Astrocyte of the cerebellum (primary cell): ENCODE results near the gene HAO1.

Source experiments
- DNase-seq: peaks from one replicate; pipeline ENCODE4 v3.0.0-alpha.2; 2011; ENCODE audit warnings: low read depth
- H3K4me3 ChIP-seq: 2 replicates; pipeline ENCODE4 v1.5.1; 2011; ENCODE audit warnings: mild to moderate bottlenecking, low read depth, low read length, moderate library complexity
- in situ Hi-C: cut with HindIII; loops from 2 replicates; pipeline ENCODE4 v1.10.0; 2017; ENCODE audit warnings: low sequenced_read_pairs
- TF ChIP-seq, protein P1 (sequence below): IDR thresholded peaks from 2 replicates; pipeline ENCODE4 v1.5.1; 2012; ENCODE audit warnings: low read length, low read depth, moderate library complexity, mild to moderate bottlenecking; ENCODE audit errors: missing control alignments

HAO1 gene

DNA sequence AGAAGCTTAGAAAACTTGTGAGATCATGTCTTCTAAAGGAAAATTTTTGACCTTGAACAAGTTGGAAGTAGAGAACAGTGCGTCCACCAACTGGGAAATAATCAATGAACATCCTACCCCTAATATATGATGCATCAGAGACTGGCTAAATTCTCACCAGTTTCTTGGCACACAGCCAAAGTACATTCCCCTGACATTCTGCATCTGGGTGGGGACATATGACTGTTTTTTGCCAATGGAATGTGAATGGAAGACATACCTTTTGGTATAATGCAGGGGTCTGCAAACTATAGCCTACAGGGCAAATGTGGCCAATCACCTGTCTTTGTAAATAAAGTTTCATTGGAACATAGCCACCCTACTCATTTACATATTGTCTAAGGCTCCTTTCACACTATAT lies 84.7 kb downstream of the HAO1 start:
- TF ChIP-seq, protein P1, sequence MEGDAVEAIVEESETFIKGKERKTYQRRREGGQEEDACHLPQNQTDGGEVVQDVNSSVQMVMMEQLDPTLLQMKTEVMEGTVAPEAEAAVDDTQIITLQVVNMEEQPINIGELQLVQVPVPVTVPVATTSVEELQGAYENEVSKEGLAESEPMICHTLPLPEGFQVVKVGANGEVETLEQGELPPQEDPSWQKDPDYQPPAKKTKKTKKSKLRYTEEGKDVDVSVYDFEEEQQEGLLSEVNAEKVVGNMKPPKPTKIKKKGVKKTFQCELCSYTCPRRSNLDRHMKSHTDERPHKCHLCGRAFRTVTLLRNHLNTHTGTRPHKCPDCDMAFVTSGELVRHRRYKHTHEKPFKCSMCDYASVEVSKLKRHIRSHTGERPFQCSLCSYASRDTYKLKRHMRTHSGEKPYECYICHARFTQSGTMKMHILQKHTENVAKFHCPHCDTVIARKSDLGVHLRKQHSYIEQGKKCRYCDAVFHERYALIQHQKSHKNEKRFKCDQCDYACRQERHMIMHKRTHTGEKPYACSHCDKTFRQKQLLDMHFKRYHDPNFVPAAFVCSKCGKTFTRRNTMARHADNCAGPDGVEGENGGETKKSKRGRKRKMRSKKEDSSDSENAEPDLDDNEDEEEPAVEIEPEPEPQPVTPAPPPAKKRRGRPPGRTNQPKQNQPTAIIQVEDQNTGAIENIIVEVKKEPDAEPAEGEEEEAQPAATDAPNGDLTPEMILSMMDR: no peak
- in situ Hi-C loops: no loop called here
- no peak for DNase-seq
- no peak overlapping the region for H3K4me3 ChIP-seq

DNA sequence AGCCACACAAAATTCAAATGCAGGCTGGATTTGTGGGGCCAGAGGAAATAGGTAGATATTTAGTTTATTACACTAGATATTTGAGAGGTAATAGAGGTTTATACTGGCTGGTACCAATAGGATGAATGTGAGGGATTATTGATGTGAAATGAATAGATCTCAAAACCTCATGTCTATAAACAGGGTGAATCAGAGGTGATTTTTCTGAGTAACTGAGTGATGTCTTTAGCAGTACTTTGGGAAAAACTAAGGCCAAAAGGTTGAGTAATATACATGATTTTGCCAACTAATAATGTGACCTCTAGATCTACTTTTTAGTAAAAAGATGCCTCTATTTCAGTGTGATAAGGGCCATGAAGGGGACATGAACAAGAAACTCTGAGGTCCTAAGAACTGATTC lies 86.8 kb downstream of the HAO1 start:
- DNase-seq: no peak
- in situ Hi-C loops: no loop called here
- TF ChIP-seq, protein P1: no peak
- H3K4me3 ChIP-seq: no peak overlapping the region

DNA sequence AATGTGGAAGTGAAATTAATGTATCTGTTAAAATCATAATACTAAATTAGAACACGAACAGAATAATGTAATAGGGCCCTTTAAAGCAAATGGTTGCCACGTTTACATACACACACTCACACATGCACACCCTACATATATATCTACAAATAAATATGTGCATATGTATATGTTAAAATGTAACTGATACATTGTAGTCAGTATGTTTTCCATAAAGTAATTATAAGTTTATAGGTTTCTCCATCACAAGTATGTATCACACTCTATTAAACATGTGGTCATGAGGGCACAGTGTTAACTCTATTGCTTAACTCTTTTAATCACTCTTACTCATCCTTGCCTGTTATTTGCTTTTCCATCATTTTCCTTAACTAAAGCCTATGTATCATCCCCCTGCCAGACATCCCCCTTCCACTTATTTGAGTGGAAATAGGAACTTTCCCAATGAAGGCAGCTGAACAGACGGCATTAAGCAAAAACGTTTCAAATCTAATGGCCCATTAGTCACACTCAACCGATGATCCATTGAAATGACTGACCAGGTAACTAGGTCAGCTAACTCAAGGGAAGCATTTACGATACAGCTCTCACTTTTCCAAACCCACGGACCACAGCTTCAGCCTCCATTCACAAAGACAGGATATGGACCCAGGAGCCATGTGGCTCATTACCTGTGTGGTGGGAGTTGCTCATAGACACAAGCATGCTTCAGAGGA lies 89.3 kb downstream of the HAO1 start:
- TF ChIP-seq, protein P1: no peak
- in situ Hi-C loops: no loop called here
- DNase-seq: no peak
- H3K4me3 ChIP-seq: no peak overlapping the region

DNA sequence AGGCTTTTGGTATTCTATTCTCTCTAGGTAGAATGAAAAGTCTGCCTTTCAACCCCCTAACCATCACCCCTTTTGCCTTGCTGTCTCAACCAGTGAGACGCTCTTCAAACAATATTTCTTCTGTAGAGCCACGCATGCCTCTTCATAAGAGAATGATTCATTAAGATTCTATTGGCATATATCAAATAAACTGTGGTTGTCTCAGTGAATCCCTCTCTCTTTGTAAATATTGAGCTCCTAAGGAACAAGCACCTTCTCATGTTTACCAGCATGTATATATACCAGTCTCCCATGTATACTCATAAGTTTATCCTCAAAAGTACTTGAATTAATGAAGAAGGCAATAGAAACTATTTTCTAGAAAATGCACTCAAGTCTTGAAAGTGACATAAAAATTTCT lies 90.6 kb downstream of the HAO1 start:
- in situ Hi-C loops: no loop called here
- DNase-seq: no peak
- TF ChIP-seq, protein P1: no peak
- H3K4me3 ChIP-seq: no peak overlapping the region

DNA sequence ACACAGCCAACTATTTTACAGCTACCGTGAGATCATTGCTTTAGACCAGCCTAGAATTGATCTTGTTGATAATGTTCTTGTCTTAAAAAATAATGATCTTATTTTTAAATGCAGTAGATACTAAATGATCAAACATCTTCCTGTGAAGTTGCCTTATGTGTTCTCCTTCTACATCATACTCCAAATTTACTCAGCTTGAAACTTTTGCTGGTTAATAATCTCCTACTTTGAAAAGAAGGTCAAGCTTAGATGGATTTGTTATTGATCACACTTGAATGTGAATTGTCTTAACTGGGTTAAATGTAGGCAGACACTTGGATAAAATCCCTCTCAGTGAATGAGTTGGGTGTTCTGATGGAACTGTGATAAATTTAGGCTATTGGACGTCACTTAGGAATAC lies 91.9 kb downstream of the HAO1 start:
- in situ Hi-C loops: no loop called here
- no peak for DNase-seq
- H3K4me3 ChIP-seq: no peak overlapping the region
- TF ChIP-seq, protein P1: no peak

DNA sequence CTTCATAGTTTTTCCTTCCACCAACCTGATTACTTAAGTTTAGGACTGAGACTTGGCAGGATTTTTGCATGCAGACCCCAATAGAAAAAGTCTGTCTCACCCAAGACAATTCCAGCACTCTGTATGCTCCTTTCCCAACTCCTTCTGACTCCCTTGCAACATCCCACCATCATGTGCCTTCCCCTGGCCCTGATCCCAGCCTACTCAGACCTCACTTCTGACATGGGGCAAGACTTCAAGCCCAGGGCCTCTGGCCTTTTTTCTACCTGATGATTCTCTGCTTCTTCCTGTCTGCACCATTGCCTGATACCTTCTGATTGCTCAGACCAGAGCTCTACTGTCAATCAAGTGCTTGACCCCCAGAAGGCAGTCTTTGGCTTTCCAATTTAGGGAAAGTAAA lies 96.6 kb downstream of the HAO1 start:
- TF ChIP-seq, protein P1: no peak
- in situ Hi-C loops: no loop called here
- no peak for DNase-seq
- H3K4me3 ChIP-seq: no peak overlapping the region
